CD4-positive, alpha-beta T cell treated with Interleukin-21 for 1 hour (primary cell): ENCODE measurements around the gene CACNB1.
A peak's percentile ranks its signal among the peaks of the same experiment; 100 is the strongest.

Source experiments
- DNase-seq: peaks from one replicate; pipeline ENCODE4 v3.0.0-alpha.2; 2020

CACNB1 gene

GRCh38 chr17:39197380-39198185, at the start of gene CACNB1:
TSS of gene CACNB1 (minus strand) at chr17:39197669. CDS start at chr17:39197495, 174 bp downstream.
- DNase-seq, result peak; percentile 72

DNA sequence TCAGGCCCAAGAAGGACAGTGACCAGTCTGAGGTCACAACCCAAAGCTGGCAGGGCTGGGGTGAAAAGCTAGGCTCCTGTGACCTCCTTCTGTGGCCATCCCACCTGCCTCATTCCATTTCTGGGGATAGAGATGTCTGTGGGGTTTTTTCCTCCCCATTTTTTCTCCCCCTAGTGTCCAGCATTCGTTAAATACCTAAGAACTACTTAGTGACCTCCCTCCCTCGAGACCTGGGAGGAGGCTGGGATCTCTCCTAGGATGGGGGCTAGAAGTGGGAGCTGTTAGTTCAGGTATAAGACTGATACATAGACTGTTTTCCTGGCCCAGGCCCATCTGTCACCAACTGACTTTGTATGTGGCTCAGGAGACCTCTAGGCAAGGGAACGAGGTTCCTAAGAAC, 48.8 kb upstream of the CACNB1 start:
- no peak for DNase-seq

GRCh38 chr17:39244600-39245570, 47.4 kb upstream of the CACNB1 start:
- peak; percentile 85 for DNase-seq

DNA sequence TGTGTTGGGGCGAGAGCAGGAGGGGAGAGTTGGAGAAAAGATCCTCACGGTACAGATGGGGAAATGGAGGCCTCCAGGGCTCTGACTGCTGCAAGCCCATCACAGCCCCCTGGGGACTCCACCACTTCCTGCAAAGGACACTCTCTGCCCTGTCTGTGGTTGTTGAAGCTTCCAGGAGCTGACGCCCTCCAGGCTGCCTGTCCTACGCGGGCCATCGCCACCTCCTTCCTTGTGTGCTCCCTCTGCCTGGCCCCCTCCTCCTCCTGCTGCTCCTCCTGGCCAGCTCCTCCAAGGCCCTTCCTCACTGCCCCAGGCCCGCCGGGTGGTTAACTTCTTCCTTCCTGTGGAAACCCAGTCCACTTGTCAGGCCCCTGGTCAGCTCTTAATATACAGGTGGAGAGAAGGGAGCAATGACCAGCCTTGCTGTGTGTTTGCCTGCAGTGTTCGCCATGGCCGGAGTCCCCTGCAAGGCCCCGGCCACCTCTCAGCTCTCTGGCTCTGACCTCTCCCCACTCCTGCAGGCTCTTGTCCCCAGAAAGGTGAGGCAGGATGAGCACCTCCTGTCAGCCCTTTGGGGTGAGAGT, 46.6 kb upstream of the CACNB1 start:
- DNase-seq, result no peak

- no peak for DNase-seq
Measured at GRCh38 chr17:39243155-39243554, 45.7 kb upstream of the CACNB1 start.

- no peak for DNase-seq
Measured at GRCh38 chr17:39240631-39241030, 43.2 kb upstream of the CACNB1 start.

GRCh38 chr17:39239640-39240314, 42.3 kb upstream of the CACNB1 start:
- peak; percentile 81 for DNase-seq

DNA sequence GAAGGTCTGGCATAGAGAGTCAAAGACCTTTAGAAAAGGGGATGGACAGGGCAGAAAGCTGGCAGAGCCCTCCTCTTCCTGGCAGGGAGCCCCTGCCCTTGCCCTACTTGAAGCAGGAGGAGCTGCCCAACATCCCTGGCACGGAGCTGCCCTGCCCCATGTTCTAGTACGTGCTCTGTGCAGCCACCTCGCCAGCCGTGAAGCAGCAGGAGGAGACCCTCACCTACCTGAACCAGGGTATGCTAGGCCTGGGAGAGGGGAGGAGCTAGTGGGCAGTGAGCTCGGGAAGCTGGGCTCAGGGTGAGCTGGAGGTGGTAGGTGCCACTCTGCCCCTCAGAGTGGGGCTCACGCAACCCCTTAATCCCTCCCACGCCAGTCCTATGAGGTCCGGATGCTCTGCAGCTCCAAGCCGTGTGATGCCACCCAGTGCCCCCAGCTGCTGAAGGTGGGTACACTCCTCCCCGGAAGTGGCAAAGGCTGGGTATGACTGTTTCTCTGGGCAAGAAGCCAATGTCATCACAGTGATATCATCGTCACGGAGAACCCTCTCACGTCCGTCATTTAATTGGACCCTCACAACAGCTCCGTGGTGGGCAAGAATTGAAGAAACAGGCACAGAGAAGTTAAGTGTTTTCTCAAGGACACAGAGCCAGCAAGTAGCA, 41.0 kb upstream of the CACNB1 start:
- DNase-seq, result peak; percentile 91

DNA sequence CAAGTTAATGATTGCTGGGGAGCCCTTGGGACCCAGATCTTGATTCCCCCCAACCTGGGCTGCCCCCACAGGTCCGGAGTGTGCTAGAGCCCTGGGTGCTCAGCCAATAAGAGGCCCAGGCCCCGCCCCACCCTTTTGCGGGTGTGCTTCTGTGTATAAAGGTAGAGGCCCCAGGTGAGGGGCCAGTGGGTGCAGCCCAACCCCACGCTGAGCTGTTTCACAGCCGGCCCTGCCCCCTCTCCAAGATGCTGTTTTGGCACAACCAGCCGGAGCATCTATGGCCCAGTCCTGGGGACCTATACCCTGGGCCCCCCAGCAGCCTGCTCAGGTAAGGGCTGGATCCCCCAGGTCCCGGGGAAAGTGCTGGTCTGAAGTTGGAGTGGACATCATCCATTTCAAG, 40.1 kb upstream of the CACNB1 start:
- no peak for DNase-seq

DNA sequence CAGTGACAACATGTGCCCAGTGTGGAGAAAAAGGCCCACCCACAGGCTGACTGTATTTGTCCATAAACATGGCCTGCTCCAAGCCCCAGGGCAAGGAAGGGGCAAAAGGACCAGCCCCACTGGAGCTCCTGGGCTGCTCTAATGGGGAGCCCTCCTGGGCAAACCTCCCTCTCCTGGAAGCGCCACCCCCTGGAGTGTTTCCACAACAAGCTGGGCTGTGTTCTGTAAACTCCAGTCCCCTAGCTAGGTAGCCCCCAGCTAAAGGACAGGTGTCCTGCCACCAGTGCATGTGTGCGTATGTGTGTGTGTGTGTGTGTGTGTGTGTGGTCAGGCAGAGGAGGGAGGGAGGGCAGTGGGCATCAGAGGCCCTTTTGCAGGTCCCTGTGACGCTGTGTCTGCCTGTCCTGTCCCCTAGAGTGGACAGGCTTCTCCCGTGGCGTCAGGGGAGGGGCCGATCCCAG, 39.5 kb upstream of the CACNB1 start:
- no peak for DNase-seq

GRCh38 chr17:39236450-39236927, 39.0 kb upstream of the CACNB1 start:
- DNase-seq, result no peak

DNA sequence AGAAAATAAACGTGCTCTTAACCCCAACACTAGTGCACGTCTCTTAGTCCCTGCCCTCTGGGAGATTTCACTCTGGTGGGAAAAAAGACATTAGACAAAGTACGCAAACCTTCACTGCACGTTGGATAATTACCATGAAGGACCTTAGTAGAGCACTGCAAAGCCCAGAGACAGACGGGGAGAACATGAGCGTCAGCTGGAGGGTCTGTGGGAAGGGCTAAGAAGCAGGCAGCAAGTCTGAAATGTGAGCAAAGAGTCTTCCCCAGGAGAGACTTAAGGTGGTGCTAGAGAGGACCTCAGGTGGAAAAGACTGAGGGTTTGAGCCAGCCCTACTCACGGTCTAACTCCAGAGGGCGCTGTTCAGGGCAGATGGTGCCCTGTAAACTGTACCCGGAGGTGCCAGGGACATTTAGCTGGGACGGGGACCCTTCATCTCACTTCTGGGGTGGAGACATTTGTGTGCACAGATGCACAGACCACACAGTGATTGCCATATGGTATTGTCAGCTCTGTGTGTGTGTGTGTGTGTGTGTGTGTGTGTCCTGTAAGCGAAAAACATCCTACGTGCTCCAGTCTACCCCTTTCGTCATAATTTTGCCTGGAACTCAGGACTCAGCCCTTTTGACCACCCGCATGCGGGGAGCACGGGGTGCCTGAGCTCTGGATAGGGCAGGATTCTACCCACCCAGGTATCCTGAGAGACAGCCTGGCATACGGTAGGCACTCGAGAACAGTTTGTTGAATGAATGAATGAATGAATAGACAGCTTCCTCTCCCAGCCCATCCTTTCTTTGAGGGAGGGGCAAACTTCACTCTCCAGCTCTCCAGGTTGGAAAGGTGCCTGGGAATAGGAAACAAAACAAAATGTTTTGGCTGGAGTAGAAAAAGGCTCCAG, 38.3 kb upstream of the CACNB1 start:
- DNase-seq, result peak; percentile 73

DNA sequence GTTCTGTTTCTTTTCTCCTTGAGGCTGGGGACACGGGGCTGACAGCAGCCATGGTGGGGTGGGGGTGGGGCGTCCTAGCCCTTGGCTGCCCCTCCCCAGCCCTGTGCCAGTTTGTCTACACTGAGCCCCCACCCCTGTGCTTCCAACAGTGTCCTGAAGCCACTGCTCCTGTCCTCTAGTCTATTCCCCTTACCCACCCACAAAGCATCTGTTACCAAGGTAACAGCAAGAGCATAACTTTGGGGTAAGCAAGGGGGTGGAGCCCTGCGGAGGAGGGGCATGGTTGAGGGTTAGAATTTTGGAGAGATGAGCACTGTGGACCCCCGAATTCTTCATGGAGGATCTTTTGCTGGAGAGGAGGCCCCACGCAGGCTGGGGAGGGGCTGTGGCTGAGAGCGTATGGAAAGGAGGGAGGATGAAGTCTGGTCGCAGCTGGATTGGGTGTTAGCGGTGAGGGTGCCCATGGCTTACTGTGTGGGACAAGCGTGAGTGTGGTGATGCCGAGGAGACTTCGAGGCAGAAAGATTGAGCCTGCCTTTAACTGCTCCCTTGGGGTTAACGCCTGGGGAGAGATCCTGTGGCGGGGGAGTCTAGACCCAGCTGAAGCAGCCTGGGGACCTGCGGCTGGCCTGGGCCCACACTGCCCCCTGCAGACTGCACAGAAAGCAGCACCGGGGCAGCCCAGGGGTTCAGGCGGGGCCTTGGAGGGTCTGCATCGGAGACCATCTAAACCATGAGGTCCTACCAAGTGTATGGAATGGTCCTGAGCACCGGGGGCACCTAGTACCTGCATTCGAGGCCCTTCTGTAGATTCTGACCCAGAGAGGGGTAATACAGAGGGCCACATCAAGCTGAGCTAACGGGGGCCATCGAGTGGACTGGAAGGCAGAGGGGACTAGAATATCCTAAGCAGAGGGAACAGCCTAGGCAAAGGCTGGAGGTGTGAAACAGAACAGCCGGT, 34.4 kb upstream of the CACNB1 start:
- peak; percentile 70 for DNase-seq

DNA sequence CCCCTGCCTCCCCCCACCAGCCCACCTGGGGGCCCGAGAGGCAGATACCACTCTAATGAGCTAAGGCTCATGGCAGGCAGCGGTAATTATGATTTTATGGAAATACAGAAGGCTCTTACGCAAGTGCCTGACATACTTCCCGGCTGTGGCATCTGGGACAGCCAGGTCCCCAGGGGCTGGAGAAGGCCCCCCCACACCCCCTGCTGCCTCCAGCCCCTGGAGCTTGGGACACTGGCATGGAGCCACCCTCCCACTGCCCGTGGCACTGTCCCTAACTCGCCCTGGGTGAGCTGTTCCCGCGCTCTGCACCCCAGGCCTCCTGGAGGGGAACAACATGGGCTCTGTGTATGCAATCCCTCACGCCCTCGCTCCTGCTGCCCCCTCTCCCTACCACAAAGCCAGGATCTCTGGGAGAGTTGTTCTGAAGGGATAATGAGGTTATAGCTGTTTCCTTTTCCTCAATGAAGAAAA, 33.7 kb upstream of the CACNB1 start:
- DNase-seq, result no peak

DNA sequence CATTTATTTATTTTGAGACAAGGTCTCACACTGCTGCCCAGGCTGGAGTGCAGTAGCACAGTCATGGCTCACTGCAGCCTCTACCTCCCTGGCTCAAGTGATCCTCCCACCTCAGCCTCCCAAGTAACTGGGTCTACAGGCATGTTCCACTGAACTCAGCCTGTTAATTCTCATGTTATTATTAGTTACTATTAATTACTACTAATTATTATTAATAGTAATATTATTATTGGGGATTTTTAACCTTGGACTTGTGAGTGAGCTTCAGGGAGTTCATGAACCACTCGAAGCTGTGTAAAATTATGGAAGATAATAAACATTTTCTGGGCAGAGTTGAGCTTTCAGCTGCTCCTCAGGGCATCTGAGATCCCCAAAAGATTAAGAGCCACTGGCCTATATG, 32.9 kb upstream of the CACNB1 start:
- DNase-seq, result no peak

GRCh38 chr17:39229274-39229913, 31.9 kb upstream of the CACNB1 start:
- no peak for DNase-seq

GRCh38 chr17:39227364-39227919, 30.0 kb upstream of the CACNB1 start:
- DNase-seq, result no peak

- peak; percentile 58 for DNase-seq
Measured at GRCh38 chr17:39225959-39226683, 28.7 kb upstream of the CACNB1 start.
